Measurements from ENCODE around the gene ZNF213.

DNA sequence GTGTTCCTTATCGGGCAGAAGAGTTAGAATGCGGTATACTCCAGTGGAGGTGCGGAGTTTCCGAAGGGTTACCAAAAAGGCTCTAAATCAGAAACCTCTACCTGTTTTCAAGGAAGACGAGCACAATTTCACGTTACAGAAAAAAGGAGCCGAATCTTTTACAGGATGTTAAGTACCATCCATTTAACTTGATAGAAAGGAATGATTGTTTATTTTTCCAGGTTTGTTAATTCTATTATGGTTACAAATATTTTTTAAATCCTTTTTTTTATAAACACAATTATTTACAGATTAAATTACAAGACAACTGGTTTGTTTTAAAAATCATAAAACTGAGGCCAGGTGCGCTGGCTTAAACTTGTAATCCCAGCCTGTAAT is 18.2 kb downstream of the ZNF213 start:
- no peak for TF ChIP-seq CTCF (IDR thresholded peaks at IDR 0.05; ENCODE audit: low read depth, low read length)
- no peak; the same call in 1 of the 2 replicates for TF ChIP-seq MAX (IDR thresholded peaks at IDR 0.05; ENCODE audit: low read depth, low read length)

All from NB4 (cell line).